Renal pelvis (tissue), 4 donors: Measurements from ENCODE around the gene MVB12B. TPM values are rescaled to one million over a fixed set of nuclear protein-coding genes. Genes with fewer than 3 reads are reported as not detected.

Experiments
- DNase-seq: peaks from one replicate; pipeline ENCODE4 v3.0.0-alpha.2; 2013
- polyA plus RNA-seq, 3 donors: library from polyadenylated mRNA; unstranded; fragments of 120-200 nt; gene quantifications; one replicate each; pipeline ENCODE4 v1.2.1, GENCODE V29; 2013; ENCODE audit not compliant: insufficient read length in 3 of 3

The MVB12B gene
- polyA plus RNA-seq, 3 donors: 15.7 to 18.9 (median 17.3) TPM

DNA sequence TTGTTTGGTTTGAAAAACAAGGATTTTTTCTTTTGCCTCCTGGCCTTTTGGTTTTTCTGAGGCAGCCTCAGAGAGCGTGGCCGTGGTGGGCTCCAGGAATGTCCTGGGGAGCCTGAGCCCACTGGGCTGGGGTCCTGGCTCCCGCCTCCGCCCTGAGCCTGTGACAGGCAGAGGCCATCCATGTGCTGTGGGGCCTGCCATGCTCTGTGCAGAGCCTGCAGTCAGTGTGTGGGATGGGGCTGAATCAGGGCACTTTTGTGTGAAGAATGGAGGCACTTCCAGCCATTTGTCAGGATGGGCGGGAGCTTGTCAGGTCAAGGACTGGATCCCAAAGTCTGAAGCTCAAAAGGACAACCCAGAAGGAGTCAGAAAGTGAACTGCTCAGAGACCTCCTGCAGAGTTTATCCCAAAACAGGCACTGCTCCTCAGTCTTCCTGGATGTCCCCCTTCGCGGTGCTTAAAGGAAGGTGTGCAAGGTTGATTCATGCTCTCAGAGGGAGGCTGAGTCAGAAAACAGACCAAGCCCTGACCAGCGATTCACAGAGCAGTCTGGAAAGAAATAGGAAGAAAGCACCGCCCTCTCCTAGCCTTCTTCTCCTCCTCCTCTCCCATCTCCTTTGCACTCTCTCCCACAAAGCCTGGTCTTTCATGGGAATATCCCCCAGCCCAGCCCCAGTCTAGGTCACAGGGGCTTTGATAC lies 53.2 kb downstream of the MVB12B start:
- DNase-seq: no peak

DNA sequence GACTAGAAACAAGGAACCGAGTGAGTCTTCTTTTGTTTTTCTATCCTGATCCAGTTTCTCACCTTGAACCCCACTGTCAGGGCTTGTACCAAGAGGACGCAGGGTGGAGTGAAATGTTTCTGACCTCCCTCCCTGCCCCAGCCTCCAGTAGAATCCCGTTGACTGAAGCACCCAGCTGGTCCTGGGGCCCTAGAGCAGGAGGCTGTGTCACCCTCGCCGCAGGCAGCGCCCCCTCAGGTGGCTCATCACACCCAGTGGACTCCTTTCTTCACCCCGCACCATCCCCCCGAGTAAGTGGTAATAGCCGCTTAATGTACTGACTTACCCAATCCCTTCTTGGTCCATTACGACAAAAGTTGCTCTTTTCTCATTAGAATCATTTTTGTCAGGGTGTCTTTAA lies 53.8 kb downstream of the MVB12B start:
- no peak for DNase-seq

DNA sequence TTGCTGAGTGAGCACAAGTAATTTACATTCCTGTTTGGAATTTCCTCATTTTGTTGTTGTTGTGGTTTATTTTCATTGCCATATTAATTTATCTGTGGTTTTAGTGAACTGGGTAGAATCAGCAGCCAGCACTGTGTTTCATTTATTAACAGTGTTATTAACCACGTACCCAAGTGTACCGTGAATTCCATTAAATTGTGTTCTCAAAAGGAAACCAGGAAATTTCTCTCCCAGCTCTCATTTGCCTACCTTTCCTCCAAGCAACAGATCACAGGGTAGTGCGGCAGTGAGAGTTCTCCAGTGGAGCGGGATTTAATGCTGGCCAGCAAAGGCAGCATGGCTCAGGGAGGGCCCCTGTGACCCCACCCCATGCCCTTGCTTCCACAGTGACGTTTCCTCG lies 54.6 kb downstream of the MVB12B start:
- DNase-seq: no peak

DNA sequence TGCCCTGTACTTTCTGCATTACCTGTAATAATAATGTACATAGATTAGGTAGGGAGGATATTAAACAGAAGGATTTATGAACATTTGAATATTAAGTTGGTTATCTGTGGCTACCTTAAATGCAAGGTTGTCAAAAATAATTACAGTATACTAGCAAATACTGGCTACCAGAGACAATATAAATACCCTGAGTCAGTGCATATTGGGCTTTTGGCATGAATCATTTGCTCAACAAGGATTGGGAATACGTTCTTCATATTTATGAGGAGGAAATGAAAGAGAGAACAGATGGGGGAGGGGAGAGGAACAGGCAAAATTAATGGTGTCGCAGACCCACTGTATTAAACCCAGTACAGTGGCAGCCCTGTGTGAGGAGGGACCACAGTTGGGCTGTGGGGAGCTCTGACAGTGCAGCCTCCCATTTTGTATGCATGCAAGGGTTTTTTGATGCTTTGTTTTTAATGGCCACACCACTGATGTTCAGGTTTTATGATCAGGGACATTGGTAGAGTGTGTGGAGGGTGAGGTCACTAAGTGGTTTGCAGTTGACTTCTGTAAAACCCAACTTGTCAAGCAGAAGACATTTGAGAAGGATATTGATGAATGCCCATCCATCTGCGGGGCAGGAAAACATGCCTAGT lies 56.9 kb downstream of the MVB12B start:
- no peak for DNase-seq

DNA sequence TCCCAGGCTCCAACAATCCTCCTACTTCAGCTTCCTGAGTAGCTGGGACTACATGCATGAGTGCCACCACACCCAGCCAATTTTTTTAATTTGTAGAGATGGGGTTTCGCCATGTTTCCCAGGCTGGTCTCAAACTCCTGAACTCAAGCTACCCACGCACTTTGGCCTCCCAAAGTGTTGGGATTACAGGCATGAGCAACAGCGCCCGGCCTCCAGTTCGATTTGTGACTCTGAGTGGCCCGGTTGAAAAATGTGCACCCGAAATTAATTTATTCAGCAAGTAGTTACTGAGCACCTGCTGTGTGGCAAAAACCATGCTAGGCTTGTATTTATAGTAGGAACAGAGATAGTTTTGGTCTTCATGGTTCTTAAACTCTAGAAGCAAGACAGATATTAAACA lies 58.3 kb downstream of the MVB12B start:
- no peak for DNase-seq

DNA sequence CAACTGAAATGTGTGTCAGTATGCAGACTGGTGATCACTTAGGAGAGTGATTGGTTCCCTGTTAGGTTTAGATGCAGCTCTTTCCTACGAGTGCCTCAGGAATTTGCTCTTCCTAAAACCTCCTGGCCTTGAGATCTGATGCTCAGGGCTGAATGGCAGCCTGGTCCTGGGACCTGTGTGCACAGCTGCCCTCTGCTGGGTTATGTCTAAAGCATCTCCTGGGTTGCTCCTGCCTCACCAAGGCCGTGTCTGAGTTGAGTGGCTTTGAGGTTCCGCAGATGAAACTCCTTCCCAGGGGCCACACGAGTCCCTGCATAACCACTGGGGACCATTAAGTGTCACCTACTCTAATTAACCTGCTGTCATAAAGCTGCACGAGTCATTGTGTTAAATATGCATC lies 59.5 kb downstream of the MVB12B start:
- no peak for DNase-seq

DNA sequence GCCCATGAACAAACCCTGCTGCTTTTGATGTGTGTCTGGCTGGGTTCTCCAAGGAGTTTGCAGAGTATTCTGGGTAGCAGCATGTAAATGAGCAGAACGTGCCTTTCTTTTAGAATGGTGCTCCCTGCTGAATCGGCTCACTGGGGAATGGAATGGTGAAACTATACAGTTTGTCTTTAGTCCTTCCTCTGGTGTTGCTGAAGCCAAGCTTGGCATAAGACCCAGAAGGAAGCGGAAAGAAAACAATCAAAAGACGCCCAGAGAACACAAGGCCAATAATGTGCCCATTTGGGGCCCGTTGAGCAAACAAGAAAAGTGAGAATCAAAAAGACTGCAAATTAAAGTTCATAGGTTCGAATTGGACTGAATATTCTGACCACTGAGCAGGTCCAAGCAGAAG lies 60.1 kb downstream of the MVB12B start:
- DNase-seq: no peak

DNA sequence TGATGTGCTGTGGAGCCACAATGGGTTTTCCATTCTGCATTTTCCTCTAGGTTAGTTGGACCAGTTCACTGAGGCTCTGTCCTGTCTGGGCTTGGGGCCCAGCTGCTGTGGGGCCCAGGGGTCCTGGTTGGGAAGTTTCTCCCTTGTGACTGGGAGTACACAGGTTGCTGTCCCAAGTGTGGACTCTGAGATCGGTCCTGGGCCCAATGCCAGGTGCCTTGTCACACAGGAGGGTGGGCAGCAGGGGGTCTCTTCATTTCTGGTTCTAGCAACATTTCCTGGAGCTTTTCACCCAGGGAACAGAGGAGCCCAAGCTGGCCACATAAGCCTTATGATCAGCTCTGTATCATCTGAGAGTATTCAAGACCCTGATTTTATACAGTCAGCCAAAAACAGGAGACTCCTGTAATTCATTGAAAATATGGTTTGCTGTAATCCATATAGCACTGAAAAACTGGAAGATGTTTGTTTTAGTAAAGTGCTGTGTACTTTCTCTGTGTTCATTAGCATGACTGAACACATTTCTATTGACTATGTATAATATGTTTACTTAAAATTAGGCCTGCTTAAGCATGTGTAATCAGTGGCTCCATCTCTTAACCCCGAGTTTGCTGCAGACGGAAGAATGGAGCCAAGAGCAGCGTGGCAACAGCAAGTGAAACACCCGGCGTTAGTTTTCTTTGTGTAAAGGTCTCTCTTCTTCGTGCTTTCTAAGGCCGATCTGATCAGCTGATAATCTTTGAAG lies 62.5 kb downstream of the MVB12B start:
- DNase-seq: no peak

DNA sequence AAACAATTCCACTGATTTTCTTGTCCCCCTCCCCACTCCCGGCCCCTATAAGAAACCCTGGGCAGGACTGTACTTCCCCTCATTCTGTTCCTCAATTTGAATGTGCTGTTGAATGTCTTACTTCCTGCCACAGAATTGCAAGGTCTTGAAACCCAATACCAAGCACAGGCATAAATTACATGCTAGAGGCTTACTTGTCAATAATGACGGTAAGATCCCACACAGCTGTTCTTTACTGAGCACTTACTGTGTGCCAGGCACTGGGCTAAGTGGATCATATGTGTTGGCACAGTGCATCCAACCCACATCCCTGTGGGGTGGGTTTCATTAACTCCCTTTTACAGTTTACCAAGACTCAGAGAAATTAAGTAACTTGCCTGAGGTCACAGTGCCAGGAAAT lies 63.4 kb downstream of the MVB12B start:
- no peak for DNase-seq

DNA sequence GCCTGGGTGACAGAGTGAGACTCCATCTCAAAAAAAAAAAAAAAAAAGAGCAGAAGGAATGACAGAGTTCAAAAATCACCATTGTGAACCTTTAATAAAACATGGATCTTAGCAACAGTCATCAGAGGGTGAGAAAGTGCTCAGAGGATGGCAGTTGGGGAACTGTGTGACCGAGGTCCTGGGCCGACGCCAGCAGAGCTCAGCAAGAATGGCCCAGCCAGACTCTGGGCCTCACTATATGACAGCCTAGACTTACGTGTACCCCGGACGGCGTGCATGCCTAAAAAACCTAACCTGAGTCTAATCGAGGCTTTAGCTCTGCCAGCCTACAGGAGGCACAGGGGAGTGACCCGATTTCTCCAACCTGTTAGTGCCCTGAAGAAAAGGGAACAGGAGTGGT lies 64.3 kb downstream of the MVB12B start:
- DNase-seq: no peak

DNA sequence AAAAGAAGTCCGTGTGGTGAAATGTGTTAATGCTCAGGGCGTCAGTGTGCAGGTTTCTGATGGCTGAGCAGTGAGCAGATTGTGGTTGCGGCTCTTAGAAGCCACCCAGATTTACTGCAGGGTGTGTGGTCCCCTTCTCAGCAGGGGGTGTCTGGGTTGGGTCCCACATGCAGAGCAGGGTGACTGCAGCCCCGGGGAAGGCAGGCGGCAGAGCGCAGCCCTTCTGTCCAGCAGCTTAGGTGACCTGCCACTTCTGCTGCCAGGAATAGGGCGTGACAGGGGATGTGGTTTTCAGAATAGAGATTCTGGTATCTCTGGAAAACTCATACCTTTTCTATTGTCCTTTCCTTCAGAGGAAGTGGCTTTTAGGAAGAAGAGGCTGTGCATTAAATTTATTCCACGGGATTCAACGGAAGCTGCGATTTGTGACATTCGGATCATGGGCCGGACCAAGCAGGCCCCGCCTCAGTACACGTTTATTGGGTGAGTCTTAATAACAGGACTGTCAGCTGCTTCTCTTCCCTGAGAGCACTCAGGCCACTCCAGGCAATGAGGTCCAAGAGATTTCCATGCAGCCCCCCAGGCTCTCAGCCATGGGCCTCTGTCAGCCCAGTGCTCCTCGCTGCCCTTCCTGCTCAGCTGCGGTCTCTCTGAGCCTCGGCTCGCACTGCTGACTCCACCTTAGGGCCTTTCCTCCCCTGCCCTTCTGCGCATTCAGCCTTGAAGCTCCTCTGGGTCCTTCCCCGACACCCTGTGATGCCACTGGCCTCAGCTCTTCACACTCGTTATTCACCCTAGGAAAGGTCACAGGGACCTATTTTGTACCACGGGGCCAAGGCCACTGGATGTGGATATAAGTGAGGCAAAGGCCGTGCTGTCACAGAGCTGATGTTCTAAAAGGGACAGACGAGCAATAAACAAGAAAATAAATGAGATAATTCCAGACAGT lies 65.4 kb downstream of the MVB12B start:
- DNase-seq: no peak

DNA sequence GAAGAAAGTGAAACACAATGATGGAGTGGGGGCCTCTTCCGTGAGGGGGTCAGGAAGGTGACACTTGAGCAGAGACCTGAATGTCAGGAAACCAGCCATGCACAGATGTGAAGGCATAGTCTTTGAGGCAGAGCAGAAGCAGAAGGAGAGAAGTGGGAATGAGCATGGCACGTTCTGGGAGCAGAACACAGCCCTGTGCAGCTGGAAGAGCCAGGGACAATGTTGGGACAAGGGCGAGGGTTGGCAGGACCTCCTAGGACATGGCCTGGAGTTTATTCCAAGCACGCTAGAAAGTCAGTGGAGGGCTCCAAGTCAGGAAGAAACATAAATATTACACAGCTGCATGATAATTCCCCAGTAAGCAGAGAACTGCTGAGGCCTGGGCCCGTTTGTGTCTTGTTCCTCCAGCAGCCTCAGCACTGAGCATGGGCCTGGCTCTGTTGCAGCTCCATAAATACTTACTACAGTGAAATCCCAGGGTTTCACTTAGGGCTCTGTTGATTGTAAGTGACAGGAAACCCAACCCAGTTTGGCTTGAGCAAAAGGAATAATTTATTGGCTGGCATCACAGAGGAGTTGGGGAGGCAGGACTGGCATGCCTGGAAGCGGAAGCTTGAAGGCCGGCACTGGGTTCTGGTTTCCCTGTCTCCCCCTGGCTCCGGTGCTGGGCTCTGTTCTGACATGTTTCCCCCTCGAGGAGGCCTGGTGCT lies 66.2 kb downstream of the MVB12B start:
- DNase-seq: no peak

DNA sequence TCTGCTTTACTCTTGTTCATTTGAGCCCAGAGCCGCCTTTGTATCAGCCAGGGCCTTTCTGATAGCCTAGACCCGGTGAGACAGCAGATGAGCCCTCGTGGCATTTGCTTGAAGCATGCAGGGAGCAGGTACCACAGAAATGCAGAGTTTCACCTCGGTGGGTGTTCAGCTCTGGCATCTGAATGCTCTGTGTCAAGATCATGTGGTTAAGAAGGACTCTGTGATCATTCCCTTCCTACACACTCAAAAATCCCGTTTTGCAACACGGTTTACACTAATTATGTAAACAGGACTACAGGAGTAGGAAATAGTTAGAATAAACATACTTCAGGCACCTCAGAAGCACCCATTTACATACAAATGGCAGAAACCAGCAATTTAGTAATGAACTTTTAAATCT lies 67.2 kb downstream of the MVB12B start:
- no peak for DNase-seq

DNA sequence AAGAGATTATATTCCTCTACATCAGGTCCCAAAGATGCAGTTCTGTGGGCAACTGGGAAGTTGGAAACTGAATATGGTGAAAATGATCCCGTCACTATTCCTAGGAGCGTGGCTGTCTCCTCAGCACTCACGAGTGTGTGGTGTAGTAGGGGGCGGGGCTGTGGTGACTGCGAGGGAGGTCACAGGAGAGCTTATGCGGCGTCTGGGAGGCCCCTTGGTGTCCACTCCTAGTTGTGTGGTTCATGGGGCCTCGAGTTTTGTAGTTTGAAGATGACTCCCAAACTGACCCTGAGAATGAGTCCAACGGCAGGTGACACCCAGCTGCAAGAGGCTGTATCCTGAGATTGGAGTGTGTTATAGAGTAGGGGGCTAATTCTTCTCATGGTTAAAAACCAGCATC lies 68.2 kb downstream of the MVB12B start:
- no peak for DNase-seq

DNA sequence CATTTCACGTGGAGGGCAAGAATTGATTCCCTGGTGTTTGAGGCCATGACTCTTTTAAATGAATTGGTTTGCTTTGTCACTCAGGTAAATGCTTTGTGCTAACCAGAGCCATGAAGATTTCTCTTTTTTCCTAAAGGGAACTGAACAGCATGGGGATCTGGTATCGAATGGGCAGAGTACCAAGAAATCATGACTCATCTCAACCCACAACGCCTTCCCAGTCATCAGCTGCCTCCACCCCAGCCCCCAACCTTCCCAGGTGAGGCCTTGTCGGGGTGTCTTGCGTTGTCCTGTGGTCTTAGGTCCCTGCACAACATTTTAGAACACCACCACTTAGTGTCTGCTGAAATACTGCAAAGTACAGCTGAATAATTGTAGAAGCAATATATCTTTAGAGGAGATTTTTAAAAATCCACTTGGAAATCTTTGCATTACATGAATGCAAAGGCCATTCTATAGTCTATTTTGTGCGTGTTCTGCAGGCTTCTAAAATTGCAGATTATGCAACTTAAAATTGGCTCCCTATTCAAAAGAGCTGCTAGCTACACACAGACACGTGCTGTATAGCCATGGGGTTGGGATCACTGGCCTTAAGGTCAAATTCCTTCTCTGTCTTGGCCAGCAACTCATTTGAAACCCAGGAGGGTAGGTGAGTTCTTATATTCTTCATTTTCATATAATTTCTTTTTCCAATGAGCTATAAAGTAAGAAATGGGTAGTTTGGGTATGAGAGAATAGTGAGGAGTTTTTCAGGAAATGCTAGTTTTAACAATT lies 69.0 kb downstream of the MVB12B start:
- no peak for DNase-seq

DNA sequence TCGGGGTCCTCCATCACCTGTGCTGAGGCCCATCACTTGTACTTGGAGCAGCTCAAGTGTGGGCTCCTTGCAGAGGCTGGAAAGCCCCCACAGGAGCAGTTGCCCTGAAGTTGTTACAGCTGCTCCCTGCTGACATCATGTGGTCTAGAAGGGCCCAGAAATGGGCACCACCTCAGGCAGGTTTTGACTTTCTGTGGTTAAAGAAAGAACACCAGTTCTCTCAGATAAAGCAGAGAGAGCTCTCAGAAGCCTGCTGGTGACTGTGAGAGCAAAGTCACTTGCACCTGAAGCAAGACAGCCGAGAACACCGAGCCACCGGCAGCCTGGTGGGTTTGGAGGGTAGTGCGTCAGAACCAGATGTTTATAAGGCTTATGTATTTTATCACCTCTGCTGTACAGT lies 70.4 kb downstream of the MVB12B start:
- DNase-seq: no peak

DNA sequence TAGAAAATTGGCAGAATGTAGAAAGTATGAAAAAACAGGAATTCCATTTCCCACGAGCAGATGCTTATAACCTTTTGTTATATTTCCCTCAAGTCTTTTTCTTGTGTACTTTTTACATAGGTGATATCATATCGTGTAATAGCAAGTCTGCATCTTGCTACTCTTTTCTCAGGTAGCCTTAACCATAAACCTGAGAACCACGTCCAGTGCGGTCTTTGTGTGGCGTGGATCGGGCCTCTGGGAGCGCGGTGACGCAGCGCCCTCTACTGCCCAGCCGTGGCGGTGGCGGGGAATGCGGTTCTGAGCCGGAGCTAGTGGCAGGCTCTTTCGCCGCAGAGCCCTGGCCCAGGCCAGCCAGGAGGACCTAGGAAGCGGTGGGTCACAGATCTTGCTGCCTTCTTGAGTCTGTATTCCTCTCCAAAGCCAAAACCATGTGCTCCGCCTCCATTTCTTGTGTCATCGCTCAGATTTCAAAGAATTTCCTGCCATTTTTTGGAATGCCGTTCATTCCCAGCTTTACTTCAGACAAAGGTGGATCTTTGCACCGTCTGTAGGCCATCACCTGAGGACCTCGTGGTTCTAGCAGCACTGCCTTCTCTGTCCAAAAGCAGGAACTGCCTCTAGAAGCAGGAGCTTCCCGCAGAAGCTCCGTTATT lies 71.9 kb downstream of the MVB12B start:
- DNase-seq: no peak

DNA sequence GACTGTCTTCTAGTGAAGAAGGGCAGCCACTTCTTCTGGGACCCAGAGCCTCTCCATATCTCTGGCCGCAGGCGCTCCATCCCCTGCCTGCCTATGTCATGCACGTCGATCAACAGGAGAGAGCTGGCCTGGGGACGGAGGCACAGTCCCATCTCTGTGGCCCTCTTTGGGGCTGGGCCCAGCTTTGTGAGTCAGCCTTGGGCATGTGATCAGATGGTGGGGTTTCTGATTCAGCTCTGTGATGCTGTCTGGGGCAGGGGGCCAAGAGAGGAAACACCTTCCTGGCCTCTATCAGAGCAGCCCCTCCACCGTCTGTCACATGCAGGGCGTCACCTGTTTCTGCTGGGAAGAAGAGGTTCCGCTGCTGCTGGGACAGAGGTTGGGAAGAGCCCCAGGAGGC lies 72.6 kb downstream of the MVB12B start:
- DNase-seq: no peak

DNA sequence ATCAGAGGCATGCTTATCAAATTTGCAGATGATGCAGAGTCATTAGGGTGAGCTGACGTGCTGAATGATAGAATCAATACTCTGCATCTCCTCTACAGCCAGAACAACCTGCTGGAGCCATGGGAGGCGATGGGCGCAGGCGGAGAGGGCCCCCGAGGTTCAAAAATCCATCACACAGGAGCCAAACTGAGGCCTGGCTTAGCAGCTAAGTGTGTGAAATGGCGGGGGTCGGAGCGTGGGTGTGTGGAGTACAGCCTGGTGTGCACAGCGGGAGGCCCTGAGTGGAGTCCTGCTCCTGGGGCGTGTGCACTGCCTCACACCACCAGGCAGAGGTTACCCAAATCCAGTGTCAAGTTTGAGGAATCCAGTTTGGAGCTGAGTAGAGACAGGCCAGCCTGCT lies 73.2 kb downstream of the MVB12B start:
- no peak for DNase-seq

DNA sequence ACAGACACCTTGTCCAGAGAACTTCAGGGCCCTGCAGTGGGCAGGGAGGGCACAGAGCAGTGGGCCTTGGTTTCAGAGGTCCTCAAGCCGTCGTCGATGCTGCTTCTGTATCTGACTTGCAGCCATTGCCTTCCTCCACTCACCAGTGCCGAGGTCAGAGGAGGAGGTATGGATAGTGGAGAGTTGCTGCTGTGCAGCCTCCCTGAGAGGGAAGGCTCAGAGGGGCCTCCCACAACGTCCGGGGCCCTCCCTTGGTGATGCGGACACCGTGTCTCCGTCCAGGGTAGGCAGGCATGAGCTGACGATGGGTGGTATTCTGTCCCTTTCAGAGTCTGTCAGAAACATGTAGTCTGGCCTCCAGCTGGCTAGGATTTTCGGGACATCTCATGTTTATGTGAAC lies 73.9 kb downstream of the MVB12B start:
- no peak for DNase-seq
